Kidney tubule cell (primary cell): Measurements from ENCODE around the gene KCTD7.
"Not testable (repeated sequence)": the region's sequence is repeated elsewhere in the genome, so short reads cannot be mapped to it uniquely, and the experiment has no call there.

Experiments used
- DNase-seq: peaks from one replicate; pipeline ENCODE4 v3.0.0-alpha.2; 2018; ENCODE audit warnings: low spot score

Gene KCTD7

DNA sequence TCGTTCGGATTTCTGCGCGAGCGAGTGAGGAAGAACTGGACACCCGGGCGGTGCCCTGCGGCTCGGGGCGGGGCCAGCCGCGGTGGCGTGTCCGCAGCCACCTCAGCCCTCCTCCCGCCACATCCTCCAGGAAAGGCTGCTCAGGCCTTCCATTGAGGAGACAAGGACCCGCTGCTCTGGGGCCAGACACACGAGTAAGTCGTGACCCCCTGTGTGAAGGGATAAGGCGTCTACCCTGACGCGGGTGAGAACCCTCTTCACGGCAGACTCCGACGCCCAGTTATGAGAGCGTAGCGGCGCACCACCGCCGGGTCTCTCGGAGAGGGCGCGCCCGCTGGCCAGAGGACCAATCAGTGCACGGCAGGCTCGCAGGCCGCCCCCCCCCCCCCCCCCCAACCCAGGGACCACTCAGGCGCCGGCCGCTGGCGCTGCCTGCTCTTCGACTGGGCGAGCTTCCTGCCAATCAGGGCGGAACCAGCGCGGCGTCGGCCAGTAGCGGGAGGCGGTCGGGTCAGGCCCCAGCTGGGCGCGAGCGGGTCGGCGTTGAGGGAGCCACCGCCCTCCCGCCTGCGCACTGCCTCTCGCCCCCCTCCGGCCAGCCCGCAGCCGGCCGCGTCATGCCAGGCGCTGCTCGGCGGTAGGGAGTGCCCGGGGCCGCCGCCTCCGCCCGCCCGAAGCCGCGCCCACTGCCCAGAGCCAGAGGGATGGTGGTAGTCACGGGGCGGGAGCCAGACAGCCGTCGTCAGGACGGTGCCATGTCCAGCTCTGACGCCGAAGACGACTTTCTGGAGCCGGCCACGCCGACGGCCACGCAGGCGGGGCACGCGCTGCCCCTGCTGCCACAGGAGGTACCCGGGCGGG lies at the start of gene KCTD7:
TSS of gene KCTD7 (plus strand) at position 521 of the 861 bp plus-strand sequence. CDS start at position 705, 184 bp downstream.
- DNase-seq, result peak; percentile 99

DNA sequence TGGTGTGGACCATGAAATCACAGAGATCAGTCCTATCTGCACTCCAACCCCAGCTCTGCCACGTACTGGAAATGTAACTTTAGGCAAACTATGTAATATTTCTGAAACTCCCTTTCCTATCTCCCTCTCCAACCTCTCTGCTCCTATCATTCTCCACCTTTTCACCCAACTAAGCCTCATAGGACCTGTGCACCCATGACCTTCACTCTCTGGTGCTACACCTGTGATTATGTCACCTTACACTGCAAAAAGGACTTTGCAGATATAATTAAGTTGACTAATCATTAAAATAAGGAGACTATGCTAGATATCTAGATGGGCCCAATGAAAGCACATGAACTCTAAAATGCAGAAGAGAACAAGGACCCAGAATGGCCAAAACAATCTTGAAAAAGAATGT lies 48.3 kb upstream of the KCTD7 start:
- not testable (repeated sequence) for DNase-seq

DNA sequence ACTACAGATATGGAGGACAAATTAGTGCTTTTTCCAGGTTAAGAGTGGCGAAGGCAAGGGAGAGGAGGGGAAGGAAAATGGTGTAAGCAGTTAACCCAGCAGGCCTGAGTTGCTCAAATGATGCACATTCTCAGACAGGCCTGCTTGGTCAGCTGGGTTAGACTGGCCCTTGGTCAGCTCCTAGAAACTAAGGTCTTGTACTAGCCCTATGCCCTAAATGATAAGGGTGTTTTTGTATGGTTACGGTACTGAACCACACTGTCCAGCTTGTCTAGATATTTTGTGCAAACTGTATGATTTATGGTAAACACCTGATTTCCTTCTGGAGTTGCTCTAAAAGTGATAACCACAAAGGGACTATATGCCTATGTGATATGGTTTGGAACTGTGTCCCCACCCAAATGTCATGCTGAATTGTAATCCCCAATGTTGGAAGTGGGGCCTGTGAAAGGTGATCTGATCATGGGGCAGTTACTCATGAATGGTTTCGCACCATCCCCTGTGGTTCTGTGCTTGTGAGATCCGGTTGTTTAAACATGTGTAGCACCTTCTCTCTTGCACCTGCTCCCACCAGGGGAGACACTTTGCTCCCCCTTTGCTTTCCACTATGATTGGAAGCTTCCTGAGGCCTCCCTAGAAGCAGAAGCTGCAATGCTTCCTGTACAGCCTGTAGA lies 45.7 kb upstream of the KCTD7 start:
- not testable (repeated sequence) for DNase-seq

DNA sequence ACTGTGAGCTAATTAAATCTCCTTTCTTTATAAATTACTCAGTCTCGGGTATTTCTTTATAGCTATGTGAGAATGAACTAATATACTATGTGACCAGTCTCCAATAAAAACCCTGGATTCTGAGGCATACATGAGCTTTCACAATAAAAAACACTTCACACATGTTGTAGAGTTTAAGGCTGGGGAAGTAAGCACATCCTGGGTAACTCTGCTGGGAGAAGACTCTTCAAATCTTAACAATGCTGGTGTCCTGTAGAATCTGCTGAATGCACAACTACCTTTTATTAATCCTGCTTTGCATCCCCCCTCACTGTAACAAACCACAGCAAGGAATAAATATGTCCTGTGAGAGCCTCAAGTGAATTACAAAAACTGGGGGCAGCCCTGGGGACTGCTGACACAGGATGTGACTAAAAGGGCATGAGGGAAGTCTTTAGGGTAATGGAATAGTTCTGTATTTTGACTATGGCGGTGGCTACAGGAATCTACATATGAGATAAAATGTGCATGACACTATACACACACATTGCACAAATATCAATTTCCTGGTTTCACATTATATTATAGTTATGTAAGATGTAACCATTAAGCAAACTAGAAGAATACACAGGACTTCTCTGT lies 45.1 kb upstream of the KCTD7 start:
- no peak for DNase-seq

DNA sequence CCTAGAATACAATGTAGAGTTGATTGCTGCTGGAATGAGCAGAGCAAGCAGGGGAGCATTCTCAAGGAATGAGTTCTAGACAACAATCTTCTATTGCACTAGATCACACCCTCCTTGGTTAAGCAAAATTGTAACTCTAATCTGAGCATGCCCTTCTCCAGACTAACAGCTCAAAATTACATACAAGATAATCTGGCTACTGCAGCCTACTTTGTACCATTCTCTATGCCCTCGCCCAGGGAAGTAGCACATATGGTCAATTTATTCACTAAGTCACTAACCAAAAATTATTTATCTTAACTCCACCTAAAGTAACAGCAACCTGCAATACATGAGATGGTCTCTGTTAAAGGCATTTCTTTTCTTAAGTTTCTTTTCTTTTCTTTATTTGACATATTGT lies 42.5 kb upstream of the KCTD7 start:
- DNase-seq, result no peak

DNA sequence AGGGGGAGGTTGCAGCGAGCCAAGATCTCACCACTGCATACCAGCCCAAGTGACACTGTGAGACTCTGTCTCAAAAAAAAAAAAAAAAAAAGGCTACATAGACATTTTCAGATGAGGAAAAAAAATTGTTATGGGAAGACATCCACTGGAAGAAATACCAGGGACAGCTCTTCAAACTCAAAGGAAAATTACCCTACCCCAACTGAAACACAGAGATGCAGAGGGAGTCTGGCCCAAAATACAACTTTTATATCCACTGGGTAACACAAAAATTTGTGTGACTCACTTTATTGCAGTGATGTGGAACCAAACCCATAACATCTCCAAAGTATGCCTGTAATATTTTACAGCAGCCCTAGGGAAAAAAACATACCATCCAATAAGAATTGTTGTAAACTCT lies 40.5 kb upstream of the KCTD7 start:
- not testable (repeated sequence) for DNase-seq

DNA sequence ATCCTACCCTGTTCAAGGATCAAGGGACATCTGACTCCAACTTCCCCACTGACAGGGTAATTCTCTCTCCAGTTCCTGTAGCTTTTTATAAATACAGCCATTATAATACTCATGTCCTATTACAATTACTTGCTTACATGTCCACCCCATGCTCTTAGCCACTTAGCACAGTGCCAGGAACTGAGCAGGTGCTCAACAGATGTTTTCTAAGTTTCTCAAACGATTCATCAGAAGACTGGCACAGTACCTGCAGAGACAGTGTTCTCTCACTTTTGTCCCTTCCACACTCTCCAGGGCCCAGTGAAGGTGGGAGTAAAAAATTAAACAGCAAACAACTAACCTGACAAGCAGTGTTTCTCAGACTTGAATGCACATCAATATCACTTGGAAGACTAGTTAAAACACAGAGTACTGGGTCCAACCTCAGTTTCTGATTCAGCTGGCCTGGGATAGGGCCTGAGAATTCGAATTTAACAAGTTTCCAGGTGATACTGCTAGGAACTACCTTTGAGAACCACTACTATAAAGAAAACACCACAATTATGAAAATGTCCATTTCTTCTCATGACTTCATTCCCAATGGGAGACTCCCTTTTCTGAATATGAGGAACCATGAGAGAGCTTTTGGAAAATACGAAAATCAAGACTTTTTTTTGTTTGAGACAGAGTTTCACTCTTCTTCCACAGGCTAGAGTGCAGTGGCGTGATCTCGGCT lies 39.7 kb upstream of the KCTD7 start:
- DNase-seq, result not testable (repeated sequence)

DNA sequence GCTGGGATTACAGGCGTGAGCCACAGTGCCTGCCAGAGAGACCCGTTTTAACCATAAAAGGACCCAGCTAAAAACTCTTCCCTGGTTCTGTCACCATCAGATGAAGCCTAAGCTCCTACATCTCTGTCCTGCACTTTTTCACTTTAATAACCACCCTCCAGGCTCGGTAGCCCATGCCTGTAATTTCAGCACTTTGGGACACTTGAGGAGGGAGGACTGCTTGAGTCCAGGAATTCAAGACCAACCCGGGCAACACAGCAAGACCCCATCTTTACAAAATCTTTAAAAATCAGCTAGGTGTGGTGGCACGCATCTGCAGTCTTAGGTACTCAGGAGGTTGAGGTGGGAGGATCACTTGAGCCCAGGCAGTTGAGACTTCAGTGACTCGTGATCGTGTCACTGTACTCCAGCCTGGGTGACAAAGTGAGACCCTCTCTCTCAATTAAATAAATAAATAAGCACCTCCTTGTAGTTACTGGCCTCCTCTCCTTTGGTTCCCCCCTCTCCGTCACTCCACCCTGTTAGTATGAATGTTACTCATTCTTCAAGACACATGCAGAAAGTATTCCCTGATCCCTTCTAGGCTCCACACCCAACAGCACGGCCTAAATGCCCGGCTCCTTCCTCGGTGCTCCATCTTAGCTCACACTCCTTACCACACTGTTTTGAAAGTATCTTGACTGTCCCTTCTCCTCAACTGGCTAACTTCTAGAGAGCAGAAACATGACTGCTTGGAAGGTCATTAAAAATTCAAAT lies 38.2 kb upstream of the KCTD7 start:
- DNase-seq, result peak; percentile 68

DNA sequence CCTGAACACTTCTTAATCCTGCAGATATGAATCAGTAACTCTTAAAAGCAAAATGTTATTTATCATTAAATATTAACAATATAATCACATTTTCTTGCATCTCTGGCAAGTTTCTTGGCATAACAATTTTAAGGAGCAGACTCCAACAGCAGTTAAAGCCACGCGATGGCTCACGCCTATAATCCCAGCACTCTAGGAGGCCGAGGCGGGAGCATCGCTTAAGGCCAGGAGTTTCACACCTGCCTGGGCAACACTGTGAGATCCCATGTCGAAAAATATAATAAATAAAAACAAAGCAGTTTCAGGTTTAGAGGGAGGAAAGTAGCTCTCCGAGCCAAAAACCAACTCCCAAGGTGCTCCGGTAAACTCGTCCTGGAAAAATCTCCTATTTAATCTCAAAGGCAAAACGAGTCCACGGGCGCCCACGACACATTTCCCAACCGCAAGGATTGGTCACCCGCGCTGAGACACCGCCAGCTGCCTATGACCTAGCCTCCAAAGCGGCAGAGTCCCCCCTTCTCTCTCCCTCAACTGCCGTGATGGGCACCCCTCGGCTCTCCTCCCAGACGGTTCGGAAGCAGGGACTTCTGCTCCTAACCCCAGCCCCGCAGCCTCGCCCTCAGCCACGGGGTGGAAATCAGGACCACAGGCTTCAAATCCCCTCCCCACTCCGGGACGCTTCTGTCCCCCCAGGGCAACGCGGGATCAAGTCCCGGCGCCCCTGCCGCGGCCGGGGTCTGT lies 37.5 kb upstream of the KCTD7 start:
- peak; percentile 35 for DNase-seq

DNA sequence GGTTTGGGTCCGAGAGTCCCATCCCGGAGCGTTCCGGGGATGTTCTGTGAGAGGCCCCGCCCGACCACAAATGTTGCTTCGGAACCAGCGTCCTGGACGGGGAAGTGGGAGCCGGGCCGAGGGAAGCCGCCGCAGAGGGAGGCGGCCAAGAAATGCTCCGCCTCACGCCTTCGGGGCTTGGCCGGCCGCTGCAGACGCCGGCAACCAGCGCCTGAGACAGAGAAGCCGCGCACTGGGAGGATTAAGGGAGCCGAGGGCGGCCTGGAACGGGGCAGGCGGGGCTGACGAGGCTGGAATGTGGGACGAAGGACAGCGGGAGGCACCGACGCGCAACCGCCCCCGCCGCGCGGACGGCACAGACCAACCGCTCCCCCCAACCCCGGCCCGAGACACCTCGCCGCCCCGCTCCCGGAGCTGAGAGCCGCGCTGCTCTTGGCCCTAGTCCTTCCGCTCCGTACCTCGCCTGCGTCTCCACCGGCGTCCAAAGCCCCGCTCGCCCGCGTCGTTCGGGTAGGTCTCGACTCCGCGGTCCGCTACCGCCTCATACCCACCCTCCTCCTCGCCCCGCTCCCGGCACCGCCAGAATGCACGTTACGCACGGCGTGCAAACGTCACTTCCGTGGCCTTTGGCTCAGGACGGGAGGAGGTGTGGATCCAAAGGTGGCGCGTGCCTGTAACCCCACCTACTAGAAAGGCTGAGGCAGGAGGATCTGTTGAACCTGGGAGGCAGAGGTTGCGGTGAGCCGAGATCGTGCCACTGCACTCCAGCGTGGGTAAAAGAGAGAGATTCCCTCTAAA lies 36.7 kb upstream of the KCTD7 start:
- DNase-seq, result peak; percentile 93

DNA sequence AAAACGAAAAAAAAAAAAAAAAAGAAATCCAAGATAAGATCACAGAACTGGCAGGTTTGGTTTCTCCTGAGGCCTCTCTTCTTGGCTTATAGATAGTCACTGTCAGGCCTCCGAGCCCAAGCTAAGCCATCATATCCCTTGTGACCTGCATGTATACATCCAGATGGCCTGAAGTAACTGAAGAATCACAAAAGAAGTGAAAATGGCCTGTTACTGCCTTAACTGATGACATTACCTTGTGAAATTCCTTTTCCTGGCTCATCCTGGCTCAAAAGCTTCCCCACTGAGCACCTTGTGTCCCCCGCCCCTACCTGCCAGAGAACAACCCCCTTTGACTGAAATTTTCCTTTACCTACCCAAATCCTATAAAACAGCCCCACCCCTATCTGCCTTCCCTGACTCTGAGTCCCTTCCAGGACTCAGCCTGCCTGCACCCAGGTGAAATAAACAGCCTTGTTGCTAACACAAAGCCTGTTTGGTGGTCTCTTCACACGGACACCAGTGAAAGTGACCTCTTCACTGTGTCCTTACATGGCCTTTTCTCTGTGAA lies 36.0 kb upstream of the KCTD7 start:
- DNase-seq, result not testable (repeated sequence)

DNA sequence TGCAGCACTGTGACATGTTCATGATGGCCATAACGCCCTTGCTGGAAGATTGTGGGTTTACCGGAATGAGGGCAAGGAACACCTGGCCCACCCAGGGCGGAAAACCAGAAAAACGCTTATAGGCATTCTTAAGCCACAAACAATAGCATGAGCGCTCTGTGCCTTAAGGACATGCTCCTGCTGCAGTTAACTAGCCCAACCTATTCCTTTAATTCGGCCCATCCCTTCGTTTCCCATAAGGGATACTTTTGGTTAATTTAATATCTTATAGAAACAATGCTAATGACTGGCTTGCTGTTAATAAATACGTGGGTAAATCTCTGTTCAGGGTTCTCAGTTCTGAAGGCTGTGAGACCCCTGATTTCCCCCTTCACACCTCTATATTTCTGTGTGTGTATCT lies 34.6 kb upstream of the KCTD7 start:
- not testable (repeated sequence) for DNase-seq

DNA sequence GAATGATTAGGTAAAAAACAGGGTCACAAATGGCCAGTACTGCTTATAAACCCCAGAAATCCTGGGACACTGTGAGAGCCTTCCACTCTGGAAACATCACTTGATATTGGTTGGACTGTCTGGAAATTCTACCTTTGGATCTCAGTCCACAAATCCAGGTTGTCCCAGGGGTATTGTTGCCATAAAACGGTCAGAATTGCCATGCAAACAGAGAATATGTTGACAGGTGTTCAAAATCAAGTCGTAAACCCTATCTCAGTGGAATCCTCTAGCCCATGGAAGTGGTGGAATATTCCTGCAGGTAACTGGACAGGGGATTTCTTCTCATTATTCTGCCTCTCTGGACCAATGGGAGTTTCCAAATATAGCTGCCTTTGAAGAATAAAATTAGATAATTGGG lies 31.2 kb upstream of the KCTD7 start:
- no peak for DNase-seq

DNA sequence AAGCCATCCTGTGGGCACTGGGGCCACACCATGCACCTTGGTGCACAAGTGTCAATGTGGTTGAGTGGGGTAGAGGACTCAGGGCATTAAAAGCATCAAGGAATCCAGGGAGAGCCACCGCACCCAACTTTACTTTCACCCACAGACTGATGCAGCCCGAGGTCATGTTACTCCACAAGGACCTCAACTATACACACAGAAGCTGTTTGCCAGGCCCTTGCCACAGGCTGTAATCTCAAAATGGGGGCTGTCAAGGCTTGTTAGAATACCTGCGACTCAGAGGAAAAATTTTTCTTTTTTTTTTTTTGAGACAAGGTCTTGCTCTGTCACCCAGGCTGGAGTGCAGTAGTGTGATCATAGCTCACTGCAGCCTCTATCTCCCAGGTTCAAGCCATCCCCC lies 26.5 kb upstream of the KCTD7 start:
- DNase-seq, result no peak

DNA sequence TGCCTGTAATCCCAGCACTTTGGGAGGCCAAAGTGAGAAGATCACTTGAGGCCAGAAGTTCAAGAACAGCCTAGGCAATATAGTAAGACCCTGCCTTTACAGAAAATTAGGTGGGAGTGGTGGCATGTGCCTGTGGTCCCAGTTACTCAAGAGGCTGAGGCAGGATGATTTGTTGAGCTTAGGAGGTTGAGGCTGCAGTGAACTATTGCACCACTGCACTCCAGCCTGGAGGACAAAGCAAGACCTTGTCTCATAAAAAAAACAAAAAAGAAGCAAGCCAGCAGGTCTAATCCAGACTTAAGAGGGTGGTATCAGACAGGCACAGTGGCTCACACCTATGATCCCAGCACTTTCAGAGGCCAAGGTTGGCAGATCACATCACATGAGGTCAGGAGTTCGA lies 24.5 kb upstream of the KCTD7 start:
- DNase-seq, result no peak

DNA sequence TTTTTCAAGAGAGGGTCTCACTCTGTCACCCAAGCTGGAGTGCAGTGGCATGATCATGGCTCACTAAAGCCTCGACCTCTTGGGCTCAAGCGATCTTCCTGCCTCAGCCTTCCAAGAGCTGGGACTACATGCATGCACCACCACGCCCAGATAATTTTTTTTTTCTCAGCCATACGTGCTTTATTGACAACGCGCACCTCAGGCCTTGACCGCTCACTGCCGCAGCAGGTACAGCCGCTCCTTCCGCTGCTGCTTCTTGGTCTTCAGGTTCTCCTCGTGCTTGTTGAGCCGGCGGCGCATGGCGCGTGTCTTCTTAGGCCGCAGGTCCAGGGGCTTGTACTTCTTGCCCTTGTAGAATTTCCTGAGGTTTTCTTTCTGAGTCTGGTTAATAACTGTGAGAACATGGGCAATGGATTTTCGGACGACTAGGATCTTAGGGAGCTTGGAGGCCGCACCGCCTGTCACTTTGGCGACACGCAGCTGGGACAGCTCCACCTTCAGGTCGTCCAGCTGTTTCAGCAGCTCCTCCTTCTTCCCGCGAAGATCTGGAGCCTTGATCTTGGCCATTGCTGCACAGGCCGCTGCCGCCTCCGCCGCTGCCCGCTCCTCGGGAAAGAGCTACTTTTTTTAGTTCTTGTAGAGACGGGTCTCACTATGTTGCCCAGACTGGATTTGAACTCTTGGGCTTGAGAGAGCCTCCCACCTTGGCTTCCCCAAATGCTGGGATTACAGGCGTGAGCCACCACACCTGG lies 22.0 kb upstream of the KCTD7 start:
- not testable (repeated sequence) for DNase-seq

DNA sequence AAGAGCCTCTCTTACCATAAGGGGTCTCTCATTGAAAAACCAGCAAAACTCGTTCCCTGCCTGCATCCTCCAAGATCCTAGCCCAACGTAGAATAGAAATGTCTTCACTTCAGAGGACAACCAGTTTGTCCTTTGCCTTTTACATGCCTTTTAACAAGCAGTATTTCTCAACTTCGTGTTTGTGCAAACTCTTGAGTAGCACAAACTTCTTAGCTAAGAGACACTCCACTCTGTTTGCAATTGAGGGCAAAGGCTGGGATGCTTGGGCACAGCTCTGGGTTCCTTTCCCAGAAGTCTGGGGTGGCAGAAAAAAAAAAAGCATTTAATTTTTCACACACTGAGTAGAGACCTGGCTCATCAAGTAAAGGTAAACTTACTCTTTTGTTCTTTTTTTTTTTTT lies 19.5 kb upstream of the KCTD7 start:
- no peak for DNase-seq

DNA sequence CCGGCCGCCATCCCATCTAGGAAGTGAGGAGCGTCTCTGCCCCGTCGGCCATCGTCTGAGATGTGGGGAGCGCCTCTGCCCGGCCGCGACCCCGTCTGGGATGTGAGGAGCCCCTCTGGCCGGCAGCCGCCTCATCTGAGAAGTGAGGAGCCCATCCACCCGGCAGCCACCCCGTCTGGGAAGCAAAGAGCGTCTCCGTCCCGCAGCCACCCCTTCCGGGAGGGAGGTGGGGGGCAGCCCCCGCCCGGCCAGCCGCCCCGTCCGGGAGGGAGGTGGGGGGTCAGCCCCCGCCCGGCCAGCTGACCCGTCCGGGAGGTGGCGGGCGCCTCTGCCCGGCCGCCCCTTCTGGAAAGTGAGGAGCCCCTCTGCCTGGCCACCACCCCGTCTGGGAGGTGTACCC lies 14.1 kb upstream of the KCTD7 start:
- DNase-seq, result not testable (repeated sequence)

DNA sequence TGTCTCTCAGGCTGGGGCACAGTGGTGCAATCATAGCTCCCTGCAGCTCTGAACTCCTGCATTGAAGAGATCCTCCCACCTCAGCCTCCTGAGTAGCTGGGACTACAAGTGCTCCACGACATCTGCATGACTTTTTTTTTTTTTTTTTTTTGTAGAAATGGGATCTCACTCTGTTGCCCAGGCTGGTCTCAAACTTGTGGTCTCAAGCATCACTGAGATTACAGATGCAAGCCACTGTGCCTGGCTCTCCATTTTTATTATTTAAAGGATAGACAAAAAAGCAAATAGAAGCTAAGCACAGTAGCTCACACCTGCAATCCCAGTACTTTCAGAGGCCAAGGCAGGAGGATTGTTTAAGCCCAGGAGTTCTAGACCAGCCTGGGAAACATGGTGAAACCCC lies 13.0 kb upstream of the KCTD7 start:
- DNase-seq, result no peak
